RCC 7860 (cell line): ENCODE data around the gene SORBS2.

ENCODE experiments used
- DNase-seq: peaks from one replicate; pipeline ENCODE4 v3.0.0-alpha.2; 2015; ENCODE audit warnings: low spot score
- FAIRE-seq: peaks from 2 replicates; lab custom pipeline; 2012; peaks lifted over from hg19 to GRCh38; lab: Jason Lieb, UNC

The SORBS2 gene

GRCh38 chr4:185835814-185836213 lies 23.8 kb upstream of the SORBS2 start:
- DNase-seq, result no peak
- no peak for FAIRE-seq

GRCh38 chr4:185835336-185835735 lies 23.3 kb upstream of the SORBS2 start:
- FAIRE-seq (no peak), DNase-seq (no peak)

DNA sequence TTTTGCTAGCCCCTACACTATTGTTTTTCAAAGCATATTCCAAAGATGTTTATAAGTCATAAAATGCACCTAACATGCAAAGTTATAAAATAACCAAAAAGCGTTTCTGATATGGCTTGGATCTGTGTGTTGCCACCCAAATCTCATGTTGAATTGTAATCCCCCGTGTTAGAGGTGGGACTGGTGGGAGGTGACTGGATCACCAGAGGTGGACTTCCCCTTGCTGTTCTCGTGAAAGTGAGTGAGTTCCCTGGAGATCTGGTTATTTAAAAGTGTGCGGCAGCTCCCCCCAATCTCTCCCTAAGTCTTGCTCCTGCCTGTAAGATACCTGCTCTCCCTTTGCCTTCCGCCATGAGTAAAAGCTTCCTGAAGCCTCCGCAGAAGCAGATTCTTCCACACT lies 22.8 kb upstream of the SORBS2 start:
- FAIRE-seq, result no peak
- no peak for DNase-seq

- no peak for FAIRE-seq
Observed at GRCh38 chr4:185834088-185834487, 22.1 kb upstream of the SORBS2 start.

GRCh38 chr4:185833055-185833598 lies 21.1 kb upstream of the SORBS2 start:
- DNase-seq (peak; percentile 78), FAIRE-seq (peak; percentile 90)

More at GRCh38 chr4:185834088-185834487, 22.1 kb upstream of the SORBS2 start:
- no peak for DNase-seq

- no peak for FAIRE-seq
- no peak for DNase-seq
Observed at GRCh38 chr4:185831125-185831815, 19.3 kb upstream of the SORBS2 start.

DNA sequence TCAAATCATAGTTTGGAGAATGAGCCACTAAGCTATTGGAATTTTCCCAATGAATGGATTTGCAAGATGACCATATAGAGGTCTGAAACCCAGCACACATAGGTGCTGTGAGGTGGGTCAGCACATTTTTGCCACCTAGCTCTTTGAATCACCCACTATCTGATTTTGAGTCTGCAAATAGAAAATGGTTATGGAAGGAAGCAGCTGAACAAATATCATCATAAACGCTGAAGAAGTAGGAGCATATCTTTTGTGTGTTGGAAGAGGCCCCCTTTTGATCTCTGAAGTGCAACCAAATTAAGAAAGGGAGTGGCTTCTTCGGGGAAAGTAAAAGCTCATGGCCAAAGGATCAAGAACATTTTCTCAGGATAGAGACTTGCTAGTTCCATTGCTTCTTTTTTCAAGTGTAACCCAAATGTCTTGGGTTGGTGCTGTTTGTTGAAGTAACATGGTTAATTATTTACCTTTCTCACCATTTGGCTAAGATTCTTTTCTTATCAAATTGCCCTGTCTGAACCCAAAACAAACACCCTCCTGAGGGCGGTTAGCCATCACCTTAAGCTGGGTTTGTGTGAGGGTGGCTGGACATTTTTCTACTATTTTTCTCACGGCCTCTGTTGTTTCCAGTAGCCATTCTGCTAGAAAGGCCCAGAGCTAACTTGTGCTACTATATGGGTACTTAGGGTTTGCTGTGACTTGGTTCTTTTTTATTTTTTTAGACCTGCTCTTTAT lies 18.4 kb upstream of the SORBS2 start:
- FAIRE-seq (no peak), DNase-seq (no peak)

DNA sequence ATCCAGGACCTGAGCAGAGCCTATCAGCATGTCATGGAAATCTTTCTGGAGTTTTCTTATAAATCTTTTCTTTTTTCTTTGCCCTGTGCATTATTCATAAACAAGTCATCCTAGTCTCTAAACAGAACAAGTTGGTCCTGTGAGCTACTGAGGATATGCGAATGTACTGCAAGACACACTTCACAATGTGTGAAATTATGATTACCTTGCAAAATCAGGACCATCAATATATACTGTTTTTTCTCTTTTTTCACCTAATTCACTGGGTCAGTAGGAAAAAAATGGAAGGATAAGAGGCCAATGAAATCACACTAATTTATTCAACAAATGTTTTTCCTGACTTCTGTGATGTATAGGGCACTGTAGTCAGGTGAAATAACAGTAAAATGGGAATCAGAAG lies 14.4 kb upstream of the SORBS2 start:
- FAIRE-seq, result no peak
- DNase-seq, result no peak

DNA sequence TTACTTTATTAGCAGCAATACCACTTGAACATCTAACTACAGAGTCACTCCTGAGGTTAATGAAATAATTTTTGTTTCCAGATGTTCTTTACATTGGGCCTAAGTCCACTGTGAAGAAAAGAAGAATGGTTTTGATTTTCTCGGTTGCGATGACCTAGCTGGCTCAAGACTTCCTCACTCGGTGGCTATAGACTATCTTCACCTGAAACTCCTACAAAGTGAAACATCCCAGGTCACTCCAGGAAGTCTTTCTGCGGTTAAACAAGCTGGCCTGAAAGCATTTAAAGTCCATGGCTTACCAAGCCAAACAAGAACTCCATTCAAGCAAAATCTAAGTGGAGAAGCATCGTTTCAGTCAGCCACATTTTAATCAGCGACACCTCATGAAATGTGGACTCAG lies 13.7 kb upstream of the SORBS2 start:
- no peak for FAIRE-seq
- no peak for DNase-seq

- FAIRE-seq, result no peak
- no peak for DNase-seq
Observed at GRCh38 chr4:185822791-185823190, 10.8 kb upstream of the SORBS2 start.

DNA sequence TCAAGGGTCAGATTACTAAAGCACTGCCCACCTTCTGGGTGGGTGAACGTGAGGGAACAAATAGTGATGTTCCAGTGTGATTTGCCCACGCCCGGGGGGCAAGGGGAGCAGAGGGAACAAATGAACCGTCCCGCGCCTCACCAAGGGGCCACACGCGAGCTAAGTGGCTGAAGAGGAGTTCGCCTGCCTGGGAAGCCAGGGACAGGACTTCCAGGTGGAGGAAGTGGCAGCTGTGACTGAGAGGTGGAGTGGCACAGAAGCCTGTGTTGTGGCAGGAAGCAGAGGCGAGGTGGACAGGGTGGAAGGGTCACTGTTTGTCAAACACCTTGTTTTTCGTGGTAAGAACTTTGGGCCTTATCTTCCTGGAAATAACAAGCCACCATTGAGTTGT lies 9.0 kb upstream of the SORBS2 start:
- FAIRE-seq (no peak), DNase-seq (no peak)

DNA sequence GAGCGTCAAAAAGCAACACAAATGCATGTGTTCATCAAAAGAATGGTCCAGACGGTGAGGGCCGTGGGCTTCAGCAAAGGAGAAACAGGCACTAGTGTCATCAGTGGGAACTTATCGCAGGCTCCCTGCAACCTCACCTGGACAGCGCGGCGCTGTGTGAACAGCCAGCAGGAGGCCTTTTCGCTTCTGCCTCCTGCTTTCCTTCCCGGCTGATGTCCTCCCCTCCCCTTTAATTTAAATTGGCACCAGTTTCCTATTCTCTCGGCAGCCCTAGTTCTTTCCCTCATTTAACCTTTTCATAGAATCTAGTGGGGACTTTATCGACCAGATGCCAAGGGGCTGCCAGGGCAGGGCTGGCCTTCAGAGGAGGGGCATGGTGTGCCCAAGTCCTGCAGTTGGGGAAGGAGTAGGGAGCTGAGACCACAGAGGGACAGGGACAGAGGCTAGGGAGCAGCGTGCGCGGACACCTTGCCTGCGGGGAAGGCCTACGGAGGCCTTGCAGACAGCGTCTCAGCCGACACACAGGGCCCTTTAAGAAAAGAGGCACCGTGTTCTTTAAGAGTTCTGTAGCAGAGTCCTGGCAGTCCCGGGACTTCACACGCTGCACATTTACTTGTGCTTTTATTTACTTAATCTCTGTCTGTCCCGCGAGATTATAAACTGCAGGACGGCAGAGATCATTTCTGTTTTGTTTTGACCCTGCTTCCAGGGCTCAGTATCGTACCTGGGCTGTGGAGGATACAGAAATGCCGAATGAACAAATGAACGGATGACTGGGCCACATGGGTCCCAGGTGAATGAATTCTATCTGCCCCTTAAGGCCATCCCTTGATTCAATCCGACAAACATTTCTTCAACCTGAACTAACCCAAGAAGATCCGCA lies 8.4 kb upstream of the SORBS2 start:
- no peak for FAIRE-seq
- DNase-seq, result no peak

DNA sequence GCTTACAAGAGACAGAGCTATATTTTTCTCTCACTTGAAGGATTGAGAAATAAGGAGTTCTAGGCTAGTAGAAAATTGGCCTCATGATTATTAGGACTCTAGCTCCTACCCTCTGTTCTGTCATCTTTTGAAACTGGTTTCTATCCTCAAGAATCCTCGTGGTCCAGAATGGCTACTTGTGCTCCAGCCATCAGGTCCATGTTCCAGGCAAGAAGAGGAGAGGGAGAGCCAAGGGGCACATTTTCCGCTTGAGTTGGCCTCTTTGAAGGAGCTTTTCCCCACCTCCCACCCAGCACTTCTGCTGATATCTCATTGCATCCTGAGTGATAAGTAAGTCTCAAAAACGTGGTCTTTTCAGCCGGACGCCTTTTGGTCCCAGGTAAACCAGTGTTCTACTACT lies 7.2 kb upstream of the SORBS2 start:
- FAIRE-seq, result no peak
- DNase-seq, result no peak

DNA sequence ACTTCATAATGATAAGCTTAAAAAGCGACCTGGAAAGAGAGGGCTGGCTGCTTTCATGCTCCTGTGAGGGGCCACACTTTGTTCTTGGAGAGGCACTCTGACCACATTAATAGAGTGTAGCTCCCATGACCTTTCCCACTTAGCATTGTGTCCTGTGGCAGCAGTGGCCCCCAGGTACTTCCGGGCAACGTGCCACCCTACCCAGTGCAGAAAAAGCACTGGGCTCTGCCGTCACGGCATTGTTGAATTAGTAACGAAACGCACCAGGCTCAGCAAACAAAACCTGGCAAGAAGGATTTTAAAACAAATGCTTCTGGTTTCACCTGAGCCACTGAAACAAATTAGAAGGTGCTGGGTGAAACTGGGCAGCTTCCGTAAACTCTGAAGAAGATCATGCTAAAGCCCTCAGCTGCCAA lies 5.4 kb upstream of the SORBS2 start:
- no peak for FAIRE-seq
- DNase-seq, result no peak

DNA sequence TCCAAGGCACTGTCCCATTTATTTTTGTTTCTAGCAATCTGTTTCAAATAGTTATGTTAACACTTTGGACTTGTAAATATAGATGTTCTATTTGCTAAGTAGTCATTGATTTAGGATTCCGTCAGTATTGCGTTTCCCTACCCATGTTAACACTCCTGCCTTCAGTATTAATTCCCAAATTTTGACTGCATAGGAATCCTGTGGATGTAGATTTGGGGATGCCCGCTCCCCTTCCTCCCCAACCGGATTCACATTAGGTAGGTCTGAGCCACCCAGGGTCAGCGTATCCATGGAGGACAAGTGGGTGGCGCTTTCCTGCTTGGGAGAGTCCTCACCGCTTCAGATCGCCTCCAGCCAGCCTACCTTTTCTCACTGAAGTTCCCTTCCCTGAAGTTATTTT lies 1.1 kb upstream of the SORBS2 start:
- DNase-seq, result no peak
- FAIRE-seq, result no peak

GRCh38 chr4:185810746-185811508 lies 1.1 kb downstream of the SORBS2 start:
- no peak for DNase-seq
- FAIRE-seq, result no peak

DNA sequence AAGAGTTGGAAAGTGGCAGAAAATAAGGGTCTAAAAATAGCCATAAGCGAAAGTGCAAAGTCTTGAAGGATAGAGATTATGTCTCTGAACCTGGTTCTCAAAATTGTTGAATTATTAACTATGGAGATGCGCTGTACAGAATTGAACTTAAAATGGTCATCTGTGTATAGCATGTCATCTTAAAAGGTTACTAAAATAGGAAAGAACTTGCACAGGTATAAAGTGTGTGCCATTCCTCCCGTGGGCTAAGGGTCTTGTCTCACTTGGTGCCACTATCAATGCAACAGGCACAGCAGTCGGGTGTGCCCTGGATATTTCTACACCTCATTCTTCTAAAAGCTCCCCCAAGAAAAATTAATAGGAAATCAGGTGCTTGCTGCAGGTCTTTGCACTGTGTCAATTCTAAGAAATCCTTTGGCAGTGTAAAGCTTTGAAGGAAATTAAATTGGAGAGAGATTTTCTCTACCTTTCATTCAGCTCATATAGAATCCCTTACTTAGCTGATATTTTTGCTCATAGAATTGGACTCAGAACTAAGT lies 2.4 kb downstream of the SORBS2 start:
- FAIRE-seq (no peak), DNase-seq (no peak)

- no peak for FAIRE-seq
- no peak for DNase-seq
Observed at GRCh38 chr4:185809121-185809520, 2.9 kb downstream of the SORBS2 start.

- FAIRE-seq, result no peak
- no peak for DNase-seq
Observed at GRCh38 chr4:185805979-185806378, 6.0 kb downstream of the SORBS2 start.

DNA sequence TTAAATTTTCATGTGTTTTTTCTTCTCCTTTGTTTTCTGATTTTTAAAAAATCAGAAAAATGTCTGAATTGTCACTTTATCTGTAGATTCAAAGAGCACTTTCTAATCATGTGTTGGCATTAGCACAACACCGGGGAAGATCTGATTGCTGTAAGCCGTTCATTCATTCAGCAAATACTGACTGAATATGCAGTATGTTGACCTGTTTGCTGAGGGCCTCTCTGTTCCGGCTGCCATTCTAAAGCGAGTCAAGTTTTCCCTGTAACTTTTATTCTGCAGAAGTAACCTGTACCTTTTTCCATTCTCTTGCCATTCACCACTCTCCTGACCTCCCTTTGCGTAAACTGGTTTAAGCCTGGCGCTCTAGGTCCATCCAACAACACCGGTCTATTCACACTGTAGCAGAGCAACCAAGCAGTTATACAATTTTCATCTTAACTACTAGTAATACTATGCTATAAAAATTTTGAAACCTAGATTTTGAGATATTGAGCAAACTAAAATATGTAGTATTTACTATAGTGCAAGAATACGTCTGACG lies 6.7 kb downstream of the SORBS2 start:
- DNase-seq, result no peak
- no peak for FAIRE-seq
